ENCODE results near the gene CSTF2T. TPM values are rescaled to one million over a fixed set of nuclear protein-coding genes. Genes with fewer than 3 reads are reported as not detected.

Gene CSTF2T
- 10 to 100 TPM; 11.5 to 13.7 TPM for total RNA-seq

- peaks cover 32% of the 10 kb centered on the region for H3K4me1 ChIP-seq
- TF ChIP-seq POLR2A (IDR thresholded peaks at IDR 0.05), result peak in 2 of 3 donors; percentile 76 to 79
- TF ChIP-seq CTCF (IDR thresholded peaks at IDR 0.05), result no peak
- intact Hi-C loops (cut with DNase I), result no loop called here
Observed at GRCh38 chr10:51699475-51700227, at the start of gene CSTF2T. TSS of gene CSTF2T (minus strand) at chr10:51699595. CDS start at chr10:51699549, 46 bp downstream.

GRCh38 chr10:51748959-51749358 lies 49.6 kb upstream of the CSTF2T start:
- Histone ChIP-seq H3K36me3 (replicated peaks in 1 of 2; ENCODE audit: insufficient read depth in 1 of 2, low read depth in 2 of 2) (no peaks in the 10 kb centered on the region), H3K27ac (no peak overlapping the region), H3K4me3 (no peak overlapping the region), H3K27me3 (no peaks in the 10 kb centered on the region), H3K9me3 (no peaks in the 10 kb centered on the region), H3K4me1 (no peaks in the 10 kb centered on the region)
- TF ChIP-seq POLR2A (IDR thresholded peaks at IDR 0.05) (no peak), CTCF (IDR thresholded peaks at IDR 0.05) (no peak)
- 74 to 95% methylated on average over 1 of the region's 1 CpG for WGBS, 2 donors
- DNase-seq (no peak), ATAC-seq (no peak)
- intact Hi-C loops (cut with DNase I), result no loop called here

More at GRCh38 chr10:51699475-51700227, at the start of gene CSTF2T:
- Histone ChIP-seq H3K36me3 (replicated peaks in 1 of 2; ENCODE audit: insufficient read depth in 1 of 2, low read depth in 2 of 2) (no peaks in the 10 kb centered on the region), H3K9me3 (no peaks in the 10 kb centered on the region), H3K27ac (peak within 1 kb of the TSS; percentile 87 to 99 (median 92)), H3K4me3 (peak within 1 kb of the TSS; percentile 66 to 73), H3K27me3 (no peaks in the 10 kb centered on the region)
- 0 to 1% methylated on average over 45 of the region's 45 CpGs for WGBS, 2 donors
- peak; percentile 96 for ATAC-seq
- DNase-seq, result peak; percentile 89 to 92 (median 90)

GRCh38 chr10:51747216-51747615 lies 47.8 kb upstream of the CSTF2T start:
- WGBS, 2 donors, result 95 to 100% methylated on average over 1 of the region's 1 CpG
- Histone ChIP-seq H3K4me1 (no peaks in the 10 kb centered on the region), H3K36me3 (replicated peaks in 1 of 2; ENCODE audit: insufficient read depth in 1 of 2, low read depth in 2 of 2) (no peaks in the 10 kb centered on the region), H3K27me3 (no peaks in the 10 kb centered on the region), H3K4me3 (no peak overlapping the region), H3K9me3 (no peaks in the 10 kb centered on the region), H3K27ac (no peak overlapping the region)
- intact Hi-C loops (cut with DNase I), result no loop called here
- DNase-seq (no peak), ATAC-seq (no peak)
- no peak for TF ChIP-seq CTCF (IDR thresholded peaks at IDR 0.05)
- no peak for TF ChIP-seq POLR2A (IDR thresholded peaks at IDR 0.05)

- DNase-seq, result no peak
- TF ChIP-seq POLR2A (IDR thresholded peaks at IDR 0.05) (no peak), CTCF (IDR thresholded peaks at IDR 0.05) (no peak)
- H3K9me3 ChIP-seq, result no peaks in the 10 kb centered on the region
- H3K4me1 ChIP-seq, result no peaks in the 10 kb centered on the region
- intact Hi-C loops (cut with DNase I), result no loop called here
- 94 to 100% methylated on average over 2 of the region's 2 CpGs for WGBS, 2 donors
- H3K36me3 ChIP-seq (replicated peaks in 1 of 2; ENCODE audit: insufficient read depth in 1 of 2, low read depth in 2 of 2), result no peaks in the 10 kb centered on the region
- no peaks in the 10 kb centered on the region for H3K27me3 ChIP-seq
- ATAC-seq, result no peak
- H3K4me3 ChIP-seq, result no peak overlapping the region
- no peak overlapping the region for H3K27ac ChIP-seq
Observed at GRCh38 chr10:51745397-51745796, 46.0 kb upstream of the CSTF2T start.
